Right lobe of liver (tissue), 4 donors: ENCODE measurements around the gene EIF4G3.

Source experiments
- POLR2A ChIP-seq: fragments of 450-650 bp; IDR thresholded peaks from one replicate; pipeline ENCODE4 v1.6.1; 2017; ENCODE audit warnings: antibody characterized with exemption, mild to moderate bottlenecking
- TF ChIP-seq, protein P1 (sequence below), 4 donors: fragments of 200-600 bp in 3 of 4; fragments of 450-650 bp in 1 of 4; IDR thresholded peaks; one replicate each; pipeline versions ENCODE4 v1.5.1 to v1.8.0; 2016 to 2022; ENCODE audit warnings: antibody characterized with exemption in 4 of 4, mild to moderate bottlenecking in 2 of 4
- donor health status: DM: no; HTN: no; CAD: no.
- donor health status: DM: no; HTN: no; CAD: no.
- donor health status: DM: no; HTN: yes; CAD: no.

DNA sequence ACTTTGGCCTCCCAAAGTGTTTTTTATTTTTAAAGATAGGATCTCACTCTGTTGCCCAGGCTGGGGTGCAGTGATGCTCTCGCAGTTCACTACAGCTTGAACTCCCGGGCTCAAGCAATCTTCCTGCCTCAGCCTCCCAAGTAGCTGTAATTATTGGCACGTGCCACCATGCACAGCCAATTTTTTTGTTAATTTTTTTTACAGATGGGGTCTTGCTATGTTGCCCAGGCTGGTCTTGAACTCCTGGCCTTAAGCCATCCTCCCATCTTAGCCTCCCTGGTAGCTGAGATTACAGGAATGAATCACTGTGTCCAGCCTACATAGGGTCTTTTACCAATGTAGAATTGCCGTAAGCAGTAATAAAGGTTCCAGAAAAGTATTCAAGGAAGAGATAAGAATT lies 340.5 kb downstream of the EIF4G3 start:
- TF ChIP-seq, protein P1, sequence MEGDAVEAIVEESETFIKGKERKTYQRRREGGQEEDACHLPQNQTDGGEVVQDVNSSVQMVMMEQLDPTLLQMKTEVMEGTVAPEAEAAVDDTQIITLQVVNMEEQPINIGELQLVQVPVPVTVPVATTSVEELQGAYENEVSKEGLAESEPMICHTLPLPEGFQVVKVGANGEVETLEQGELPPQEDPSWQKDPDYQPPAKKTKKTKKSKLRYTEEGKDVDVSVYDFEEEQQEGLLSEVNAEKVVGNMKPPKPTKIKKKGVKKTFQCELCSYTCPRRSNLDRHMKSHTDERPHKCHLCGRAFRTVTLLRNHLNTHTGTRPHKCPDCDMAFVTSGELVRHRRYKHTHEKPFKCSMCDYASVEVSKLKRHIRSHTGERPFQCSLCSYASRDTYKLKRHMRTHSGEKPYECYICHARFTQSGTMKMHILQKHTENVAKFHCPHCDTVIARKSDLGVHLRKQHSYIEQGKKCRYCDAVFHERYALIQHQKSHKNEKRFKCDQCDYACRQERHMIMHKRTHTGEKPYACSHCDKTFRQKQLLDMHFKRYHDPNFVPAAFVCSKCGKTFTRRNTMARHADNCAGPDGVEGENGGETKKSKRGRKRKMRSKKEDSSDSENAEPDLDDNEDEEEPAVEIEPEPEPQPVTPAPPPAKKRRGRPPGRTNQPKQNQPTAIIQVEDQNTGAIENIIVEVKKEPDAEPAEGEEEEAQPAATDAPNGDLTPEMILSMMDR (IDR thresholded peaks at IDR 0.05): no peak
- TF ChIP-seq POLR2A: no peak
